ENCODE results near the gene SSR2.

GRCh38 chr1:156012051-156012817, 8.5 kb downstream of the SSR2 start:
- TF ChIP-seq CTCF (IDR thresholded peaks at IDR 0.05) (no peak), NFIC (IDR thresholded peaks at IDR 0.05; ENCODE audit: borderline replicate concordance) (no peak), MEF2A (IDR thresholded peaks at IDR 0.05; ENCODE audit: borderline replicate concordance, low read depth) (no peak), POLR2AphosphoS5 (IDR thresholded peaks at IDR 0.05; ENCODE audit: low read depth, low read length) (no peak), RFX5 (IDR thresholded peaks at IDR 0.05; ENCODE audit: low read length) (no peak), FOSL2 (IDR thresholded peaks at IDR 0.05; ENCODE audit: borderline replicate concordance, low read depth) (no peak), SIN3A (IDR thresholded peaks at IDR 0.05; ENCODE audit: borderline replicate concordance, low read depth, low read length) (no peak), ZBTB33 (IDR thresholded peaks at IDR 0.05; ENCODE audit: borderline replicate concordance, low read depth) (no peak)
